Endothelial cell of umbilical vein (primary cell): ENCODE data around the gene NOXA1. TPM values are rescaled to one million over a fixed set of nuclear protein-coding genes. Genes with fewer than 3 reads are reported as not detected.

Experiments used
- BruUV-seq: library from RNA; stranded (reverse); fragments of 400-500 nt; replicated peaks from 2 replicates; lab custom pipeline; 2021; lab: Mats Ljungman, UMichigan
- CTCF ChIA-PET: fragments of 300-600, 350-600 bp; sonication (Branson Sonifier 250); formaldehyde crosslinking; loops from one replicate; lab custom pipeline; 2021; ENCODE audit warnings: antibody characterized with exemption, inconsistent platforms; lab: Charles Lee
- POLR2A ChIA-PET: fragments of 300-600, 350-600 bp; sonication (Branson Sonifier 250); formaldehyde crosslinking; loops from one replicate; lab custom pipeline; 2021; ENCODE audit warnings: antibody characterized with exemption, inconsistent platforms; lab: Charles Lee
- DNase-seq: peaks from one replicate; pipeline ENCODE4 v3.0.0-alpha.2; 2011; ENCODE audit warnings: low read depth, low spot score
- FAIRE-seq: peaks from 2 replicates; lab custom pipeline; 2011; peaks lifted over from hg19 to GRCh38; lab: Jason Lieb, UNC
- H2AFZ ChIP-seq: 2 replicates; pipeline ENCODE4 v1.6.0; 2012; ENCODE audit warnings: low read depth, low read length, control low read depth, inconsistent platforms
- H3K27ac ChIP-seq: 2 replicates; pipeline ENCODE4 v1.5.1; 2011; ENCODE audit warnings: low read depth, mild to moderate bottlenecking, control low read depth, low read length, moderate library complexity; ENCODE audit not compliant: insufficient read depth
- H3K27me3 ChIP-seq, 2 experiments: 2 replicates each; pipeline versions ENCODE4 v1.6.0 to v1.6.1; 2011; ENCODE audit warnings: low read length in 2 of 2, mixed read lengths in 1 of 2; ENCODE audit not compliant: control insufficient read depth in 2 of 2, insufficient read depth in 2 of 2
- H3K36me3 ChIP-seq, 2 experiments: 2 replicates in 1 of 2; 3 replicates in 1 of 2; pipeline ENCODE4 v1.5.1; 2011; ENCODE audit warnings: low read length in 2 of 2, mild to moderate bottlenecking in 1 of 2, moderate library complexity in 1 of 2; ENCODE audit not compliant: control insufficient read depth in 2 of 2, insufficient read depth in 2 of 2; ENCODE audit errors: extremely low read depth in 1 of 2
- H3K4me1 ChIP-seq: 3 replicates; pipeline ENCODE4 v1.5.1; 2011; ENCODE audit warnings: mild to moderate bottlenecking, low read length; ENCODE audit not compliant: control insufficient read depth, insufficient read depth; ENCODE audit errors: extremely low read depth
- H3K4me2 ChIP-seq: 2 replicates; pipeline ENCODE4 v1.6.1; 2011; ENCODE audit warnings: low read length, control low read depth, mixed read lengths; ENCODE audit not compliant: insufficient read depth
- H3K4me3 ChIP-seq, 3 experiments: fragments of 200-600 bp in 1 of 3; sonication (generic), shearing (Covaris generic) in 1 of 3; replicated peaks in 1 of 3; 2 replicates each; pipeline ENCODE4 v1.5.1; 2011 to 2016; ENCODE audit warnings: control low read depth in 3 of 3, low read length in 3 of 3, mild to moderate bottlenecking in 2 of 3, inconsistent platforms in 1 of 3, low read depth in 1 of 3, moderate library complexity in 1 of 3; ENCODE audit not compliant: insufficient read depth in 1 of 3
- H3K79me2 ChIP-seq: 2 replicates; pipeline ENCODE4 v1.6.0; 2012; ENCODE audit warnings: low read length, inconsistent platforms; ENCODE audit not compliant: control insufficient read depth, insufficient read depth
- H3K9ac ChIP-seq: replicated peaks from 2 replicates; pipeline ENCODE3; 2011; ENCODE audit warnings: low read length, control low read depth; ENCODE audit not compliant: insufficient read depth; ENCODE audit errors: extremely low read depth
- H3K9me1 ChIP-seq: replicated peaks from 3 replicates; pipeline ENCODE4 v1.6.0; 2011; ENCODE audit warnings: mild to moderate bottlenecking, low read length; ENCODE audit not compliant: control insufficient read depth, insufficient read depth; ENCODE audit errors: extremely low read depth
- H3K9me3 ChIP-seq: replicated peaks from 2 replicates; pipeline ENCODE4 v1.5.1; 2012; ENCODE audit warnings: low read length, inconsistent platforms; ENCODE audit not compliant: control insufficient read depth, insufficient read depth
- H4K20me1 ChIP-seq: replicated peaks from 2 replicates; pipeline ENCODE3; 2011; ENCODE audit warnings: mild to moderate bottlenecking, low read length; ENCODE audit not compliant: control insufficient read depth, insufficient read depth; ENCODE audit errors: extremely low read depth
- CTCF ChIP-seq, 2 donors: IDR thresholded peaks; 1 replicate in 1 of 2; 2 replicates in 1 of 2; pipeline ENCODE4 v1.5.1; 2011; ENCODE audit warnings: low read length in 2 of 2, mild to moderate bottlenecking in 2 of 2, moderate library complexity in 2 of 2, control low read depth in 1 of 2, inconsistent platforms in 1 of 2, low read depth in 1 of 2; ENCODE audit not compliant: insufficient read depth in 1 of 2; ENCODE audit errors: extremely low read depth in 1 of 2
- EZH2 ChIP-seq: IDR thresholded peaks from 2 replicates; pipeline ENCODE4 v1.6.1; 2012; ENCODE audit warnings: borderline replicate concordance, low read depth, mild to moderate bottlenecking, moderate library complexity, low read length, inconsistent platforms; ENCODE audit not compliant: severe bottlenecking
- FOS ChIP-seq: IDR thresholded peaks from 2 replicates; pipeline ENCODE4 v1.6.1; 2011; ENCODE audit warnings: mild to moderate bottlenecking, low read length, moderate library complexity, borderline replicate concordance; ENCODE audit not compliant: insufficient read depth
- GATA2 ChIP-seq: IDR thresholded peaks from 2 replicates; pipeline ENCODE4 v1.7.0; 2011; ENCODE audit warnings: low read depth, mild to moderate bottlenecking, moderate library complexity, mixed read lengths, low read length; ENCODE audit not compliant: insufficient read length, insufficient read depth
- JUN ChIP-seq: IDR thresholded peaks from 2 replicates; pipeline ENCODE4 v1.6.1; 2011; ENCODE audit warnings: borderline replicate concordance, low read depth; ENCODE audit not compliant: insufficient read length, insufficient read depth
- MAX ChIP-seq: IDR thresholded peaks from 2 replicates; pipeline ENCODE4 v1.6.1; 2011; ENCODE audit not compliant: insufficient read depth, insufficient read length
- MYC ChIP-seq: IDR thresholded peaks from one replicate; pipeline ENCODE4 v1.6.1; 2011; ENCODE audit warnings: mild to moderate bottlenecking, low read depth, low read length
- POLR2A ChIP-seq: IDR thresholded peaks from 2 replicates; pipeline ENCODE4 v1.6.1; 2012; ENCODE audit warnings: low read depth, mild to moderate bottlenecking, control low read depth, low read length
- POLR2AphosphoS5 ChIP-seq: IDR thresholded peaks from 2 replicates; pipeline ENCODE4 v1.6.1; 2012; ENCODE audit warnings: low read depth, mild to moderate bottlenecking, control low read depth, low read length, moderate library complexity; ENCODE audit not compliant: insufficient read depth
- dilution Hi-C: fragments of 300-500 bp; cut with MboI; formaldehyde crosslinking; loops from one replicate; pipeline ENCODE4 v1.15.0; 2019; ENCODE audit warnings: low sequenced_read_pairs; ENCODE audit not compliant: extremely low pct_ligation_motif_present
- intact Hi-C: fragments of 100-400 bp; cut with micrococcal nuclease; formaldehyde crosslinking; loops from one replicate; pipeline ENCODE4 v1.10.0; 2022
- polyA plus RNA-seq, 4 experiments: library from polyadenylated mRNA; depleted of rRNA in 3 of 4; stranded (reverse) in 3 of 4; unstranded in 1 of 4; fragments of >200 nt; gene quantifications; 2 replicates each; pipeline versions ENCODE4 v1.2.1 to v1.2.3, GENCODE V29; 2011 to 2012; ENCODE audit warnings: missing spikeins in 1 of 4
- total RNA-seq: library from RNA; stranded (reverse); gene quantifications from 2 replicates; pipeline ENCODE4 v1.2.3, GENCODE V29; 2021

NOXA1 gene
- total and polyA plus RNA-seq, 2 donors (not counting 3 experiments of a cell fraction or from before 2014, with no cell fraction given): 0.40 to 0.91 TPM

GRCh38 chr9:137453643-137454081 lies 30.5 kb downstream of the NOXA1 start:
- Histone ChIP-seq H3K4me2 (peak overlapping the region; percentile 73), H3K36me3 (peaks cover 7 to 11% of the 10 kb centered on the region in 2 experiments), H3K9ac (no peak overlapping the region), H4K20me1 (no peaks in the 10 kb centered on the region), H3K9me1 (no peaks in the 10 kb centered on the region), H3K4me3 (peak overlapping the region in 2 of 3 experiments; percentile 38 to 41), H3K4me1 (peaks cover 11% of the 10 kb centered on the region), H3K27me3 (no peaks in the 10 kb centered on the region), H2AFZ (peak overlapping the region; percentile 72), H3K79me2 (peaks cover 9% of the 10 kb centered on the region), H3K27ac (no peak overlapping the region), H3K9me3 (no peaks in the 10 kb centered on the region)
- peak; percentile 78 for DNase-seq
- TF ChIP-seq POLR2A: peak; percentile 28
- no peak for TF ChIP-seq EZH2
- CTCF ChIA-PET: interaction anchor here (0.6 to 2.0 kb wide), 5 partner anchors 10 to 217 kb away, joined by 3 to 4 read pairs (median 3); partner anchors contain the start of genes EXD3 and NOXA1
- FAIRE-seq: peak; percentile 83
- no TSS peak for BruUV-seq
- intact Hi-C loops: no loop called here
- dilution Hi-C loops: no loop called here
- POLR2A ChIA-PET: no interaction called here

- Histone ChIP-seq H3K79me2 (peaks cover 9% of the 10 kb centered on the region), H3K27ac (peak overlapping the region; percentile 12), H3K4me1 (peaks cover 11% of the 10 kb centered on the region), H3K4me3 (peak overlapping the region in 2 of 3 experiments; percentile 30 to 47), H3K36me3 (peaks cover 5 to 7% of the 10 kb centered on the region in 2 experiments), H3K27me3 (no peaks in the 10 kb centered on the region), H3K4me2 (peak overlapping the region; percentile 57), H3K9me3 (no peaks in the 10 kb centered on the region), H2AFZ (peak overlapping the region; percentile 75), H3K9me1 (no peaks in the 10 kb centered on the region), H3K9ac (no peak overlapping the region), H4K20me1 (no peaks in the 10 kb centered on the region)
- POLR2A ChIA-PET: no interaction called here
- dilution Hi-C loops (no loop called here), intact Hi-C loops (no loop called here)
- CTCF ChIA-PET: interaction anchor here (0.6 to 2.0 kb wide), 5 partner anchors 10 to 218 kb away, joined by 3 to 4 read pairs (median 3); partner anchors contain the start of genes EXD3 and NOXA1
- FAIRE-seq: no peak
- no TSS peak for BruUV-seq
- peak; percentile 48 for DNase-seq
- no peak for TF ChIP-seq FOS
- TF ChIP-seq POLR2AphosphoS5: no peak
- no peak for TF ChIP-seq EZH2
- no peak for TF ChIP-seq GATA2
- TF ChIP-seq JUN: no peak
- TF ChIP-seq CTCF (IDR thresholded peaks at IDR 0.05; ENCODE audit: extremely low read depth in 1 of 2, insufficient read depth in 1 of 2, low read depth in 1 of 2, low read length in 2 of 2): no peak
- TF ChIP-seq MAX: no peak
- no peak for TF ChIP-seq MYC
- no peak for TF ChIP-seq POLR2A
Observed at GRCh38 chr9:137454145-137454596, 31.0 kb downstream of the NOXA1 start.
